ENCODE results near the gene RNF175.

RNF175 gene

GRCh38 chr4:153759407-153760316, at the start of gene RNF175:
RNF175 (minus strand) TSS chr4:153760024; CDS start chr4:153759862, 162 bp downstream.
- DNase-seq (ENCODE audit: low read depth in 2 of 2): no peak

GRCh38 chr4:153809307-153809706, 49.5 kb upstream of the RNF175 start:
- DNase-seq (ENCODE audit: low read depth in 2 of 2): peak in 1 of 2 donors; percentile 28

- DNase-seq (ENCODE audit: low read depth in 2 of 2): no peak
Measured at GRCh38 chr4:153808175-153808574, 48.4 kb upstream of the RNF175 start.

- no peak for DNase-seq (ENCODE audit: low read depth in 2 of 2)
Measured at GRCh38 chr4:153806073-153806472, 46.2 kb upstream of the RNF175 start.

GRCh38 chr4:153804722-153805121, 44.9 kb upstream of the RNF175 start:
- no peak for DNase-seq (ENCODE audit: low read depth in 2 of 2)

GRCh38 chr4:153799694-153800074, 39.9 kb upstream of the RNF175 start:
- DNase-seq (ENCODE audit: low read depth in 2 of 2): no peak

- no peak for DNase-seq (ENCODE audit: low read depth in 2 of 2)
Measured at GRCh38 chr4:153798901-153799693, 39.3 kb upstream of the RNF175 start.

- no peak for DNase-seq (ENCODE audit: low read depth in 2 of 2)
Measured at GRCh38 chr4:153798420-153798819, 38.6 kb upstream of the RNF175 start.

GRCh38 chr4:153794006-153794405, 34.2 kb upstream of the RNF175 start:
- no peak for DNase-seq (ENCODE audit: low read depth in 2 of 2)

GRCh38 chr4:153792618-153793247, 32.9 kb upstream of the RNF175 start:
- no peak for DNase-seq (ENCODE audit: low read depth in 2 of 2)

GRCh38 chr4:153791746-153792617, 32.2 kb upstream of the RNF175 start:
- DNase-seq (ENCODE audit: low read depth in 2 of 2): no peak

- DNase-seq (ENCODE audit: low read depth in 2 of 2): peak in 1 of 2 donors; percentile 27
Measured at GRCh38 chr4:153790962-153791551, 31.2 kb upstream of the RNF175 start.

GRCh38 chr4:153790500-153790865, 30.7 kb upstream of the RNF175 start:
- DNase-seq (ENCODE audit: low read depth in 2 of 2): no peak

- DNase-seq (ENCODE audit: low read depth in 2 of 2): no peak
Measured at GRCh38 chr4:153789741-153790499, 30.1 kb upstream of the RNF175 start.

GRCh38 chr4:153788413-153789276, 28.8 kb upstream of the RNF175 start, which contains the start of gene SFRP2:
SFRP2 (minus strand) TSS chr4:153789083; CDS start chr4:153788835, 248 bp downstream.
- no peak for DNase-seq (ENCODE audit: low read depth in 2 of 2)

- no peak for DNase-seq (ENCODE audit: low read depth in 2 of 2)
Measured at GRCh38 chr4:153788051-153788412, 28.2 kb upstream of the RNF175 start.

GRCh38 chr4:153787575-153787974, 27.8 kb upstream of the RNF175 start:
- DNase-seq (ENCODE audit: low read depth in 2 of 2): no peak

GRCh38 chr4:153787061-153787560, 27.3 kb upstream of the RNF175 start:
- no peak for DNase-seq (ENCODE audit: low read depth in 2 of 2)

All from stimulated activated CD8-positive, alpha-beta memory T cell treated with anti-CD3 and anti-CD28 coated beads, Interleukin-15, amount 100 ng/mL, for 48 hours (primary cell).